Measurements from ENCODE around the gene ZNF716.
"Not testable (repeated sequence)": the region's sequence is repeated elsewhere in the genome, so short reads cannot be mapped to it uniquely, and the experiment has no call there.

ZNF716 gene

DNA sequence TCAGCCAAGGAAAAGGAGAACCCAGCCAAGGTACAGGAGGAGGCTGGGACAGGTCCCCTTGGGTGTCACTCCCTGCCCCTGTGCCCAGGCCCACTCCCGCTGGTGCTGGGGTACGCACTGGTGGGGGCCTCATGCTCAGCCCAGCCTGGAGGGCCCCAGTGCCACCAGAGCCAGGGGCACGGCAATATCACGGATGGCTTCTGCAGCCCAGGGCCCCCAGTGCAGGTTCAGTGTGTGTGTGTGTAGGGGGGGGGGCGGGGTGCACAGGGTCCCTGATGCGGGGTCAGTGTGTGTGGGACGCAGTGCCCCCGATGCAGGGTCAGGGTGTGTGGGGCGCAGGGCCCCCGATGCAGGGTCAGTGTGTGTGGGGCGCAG lies 23.4 kb upstream of the ZNF716 start:
- no peak for DNase-seq (ENCODE audit: low spot score)

DNA sequence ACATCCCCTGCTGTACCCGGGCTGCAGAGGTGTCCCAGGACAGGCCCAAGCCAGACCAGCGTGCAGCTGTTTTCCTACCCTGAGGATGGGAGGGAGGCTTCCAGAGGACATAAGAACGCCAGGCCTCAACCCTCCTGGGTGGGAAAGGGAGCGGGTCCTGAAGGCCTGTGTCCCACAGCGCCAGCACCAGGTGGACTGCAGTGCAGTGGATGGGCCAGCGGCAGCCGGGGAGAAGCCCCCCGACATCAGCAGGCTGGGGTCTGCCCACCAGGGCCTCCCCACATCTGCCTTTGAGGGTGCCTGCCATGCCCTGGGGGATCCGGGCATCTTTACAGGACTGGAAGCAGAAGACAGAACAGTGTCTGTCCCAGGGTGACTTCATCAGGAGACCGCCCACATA lies 22.8 kb upstream of the ZNF716 start:
- DNase-seq (ENCODE audit: low spot score): no peak

DNA sequence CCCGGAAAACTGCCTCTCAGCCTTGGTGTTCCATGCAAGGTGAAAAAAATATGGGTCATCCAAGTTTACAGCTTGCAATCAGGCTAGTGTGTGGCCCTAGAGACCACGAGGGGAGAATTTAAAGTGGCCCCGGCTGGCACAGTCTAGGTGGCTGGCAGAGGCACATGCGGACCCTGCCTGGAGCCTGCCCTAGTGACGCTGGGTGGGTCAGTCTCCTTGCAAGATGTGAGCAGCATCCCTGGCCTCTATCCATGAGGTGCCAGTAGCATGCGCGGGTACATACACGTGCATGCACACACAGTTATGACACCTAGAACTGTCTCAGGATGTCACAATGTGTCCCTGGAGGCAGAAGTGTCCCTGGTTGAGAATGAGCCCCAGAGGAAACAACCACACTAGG lies 22.4 kb upstream of the ZNF716 start:
- no peak for DNase-seq (ENCODE audit: low spot score)

DNA sequence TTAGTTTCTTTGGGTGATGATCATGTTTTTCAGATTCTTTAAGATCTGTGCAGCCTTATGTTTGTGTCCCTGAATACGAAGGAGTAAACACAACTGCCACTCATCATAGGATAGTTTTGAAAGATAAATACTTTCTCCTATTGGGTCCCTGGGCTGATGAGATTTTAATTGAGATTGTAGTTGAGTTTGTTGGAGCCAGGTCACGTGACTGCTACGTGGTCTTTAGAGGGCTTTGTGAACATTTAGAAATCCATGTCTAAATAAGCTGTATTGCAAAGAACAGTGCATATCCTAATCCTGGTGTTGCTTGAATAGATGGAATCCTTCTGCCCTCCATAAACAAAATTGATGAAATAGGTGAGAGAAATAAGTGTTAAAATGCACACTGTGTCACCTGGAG lies 17.4 kb upstream of the ZNF716 start:
- DNase-seq (ENCODE audit: low spot score): no peak

DNA sequence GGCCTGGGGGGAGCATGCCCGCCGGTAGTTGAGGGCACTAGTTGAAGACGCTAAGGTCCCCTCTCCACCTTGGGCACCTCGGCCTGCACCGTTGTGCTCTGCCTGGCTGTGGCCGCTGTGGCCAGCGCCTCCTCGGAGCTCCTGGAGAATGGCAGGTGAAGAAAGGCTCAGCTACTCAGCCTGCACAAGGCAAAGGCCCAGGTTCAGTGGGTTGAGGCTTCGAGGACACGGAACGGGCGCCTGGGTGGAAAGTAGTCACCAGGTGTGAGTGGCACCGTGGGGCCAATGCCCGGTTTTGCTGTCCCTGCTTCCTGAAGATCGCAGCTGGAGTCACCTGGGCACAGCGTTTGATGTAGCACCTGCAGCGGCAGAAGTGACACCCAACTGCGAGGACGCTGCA lies 12.4 kb upstream of the ZNF716 start:
- no peak for DNase-seq (ENCODE audit: low spot score)

DNA sequence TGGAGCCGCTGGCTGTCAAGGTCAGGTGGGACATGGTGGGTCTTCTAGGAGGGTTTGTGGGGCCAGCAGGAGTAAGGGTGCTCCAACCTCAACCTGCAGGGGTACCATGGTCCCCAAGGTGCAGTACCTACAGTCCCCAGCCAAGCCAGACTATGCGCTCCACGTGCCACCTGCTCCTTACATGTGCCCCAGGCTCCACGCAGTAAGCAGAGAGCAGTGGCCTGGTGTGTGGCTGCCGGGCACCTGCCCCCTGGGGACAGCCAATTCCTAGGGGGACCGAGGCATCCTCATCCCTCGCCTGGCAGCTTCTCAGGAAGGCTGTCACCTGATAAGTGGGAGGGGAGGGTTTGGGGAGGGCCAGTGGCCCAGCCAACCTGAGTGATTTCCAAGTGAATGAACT lies 11.7 kb upstream of the ZNF716 start:
- DNase-seq (ENCODE audit: low spot score): no peak

DNA sequence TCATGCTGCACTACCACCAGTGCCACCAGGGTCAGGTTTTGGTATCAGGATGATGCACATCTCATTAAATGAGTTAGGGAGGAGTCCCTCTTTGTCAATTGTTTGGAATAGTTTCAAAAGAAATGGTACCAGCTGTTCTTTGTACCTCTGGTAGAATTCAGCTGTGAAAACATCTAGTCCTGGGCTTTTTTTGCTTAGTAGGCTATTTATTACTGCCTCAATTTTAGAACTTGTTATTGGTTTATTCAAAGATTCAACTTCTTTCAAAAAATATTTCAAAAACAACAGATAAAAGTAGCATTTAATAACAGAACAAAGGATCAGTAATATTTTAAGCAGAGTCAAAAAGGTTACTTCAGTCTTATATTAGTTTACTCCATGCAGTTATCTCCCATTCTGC lies 6.4 kb upstream of the ZNF716 start:
- no peak for DNase-seq (ENCODE audit: low spot score)

DNA sequence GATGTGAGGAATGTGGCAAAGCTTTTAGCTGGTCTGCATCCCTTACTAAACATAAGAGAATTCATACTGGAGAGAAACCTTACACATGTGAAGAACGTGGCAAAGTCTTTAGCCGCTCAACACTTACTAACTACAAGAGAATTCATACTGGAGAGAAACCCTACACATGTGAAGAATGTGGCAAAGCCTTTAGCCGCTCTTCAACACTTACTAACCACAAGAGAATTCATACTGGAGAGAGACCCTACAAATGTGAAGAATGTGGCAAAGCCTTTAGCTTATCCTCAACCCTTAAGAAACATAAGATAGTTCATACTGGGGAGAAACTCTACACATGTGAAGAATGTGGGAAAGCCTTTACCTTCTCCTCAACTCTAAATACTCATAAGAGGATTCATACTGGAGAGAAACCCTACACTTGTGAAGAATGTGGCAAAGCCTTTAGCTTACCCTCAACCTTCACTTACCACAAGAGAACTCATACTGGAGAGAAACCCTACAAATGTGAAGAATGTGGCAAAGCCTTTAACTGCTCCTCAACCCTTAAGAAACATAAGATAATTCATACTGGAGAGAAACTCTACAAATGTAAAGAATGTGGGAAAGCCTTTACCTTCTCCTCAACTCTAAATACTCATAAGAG lies 19.3 kb downstream of the ZNF716 start:
- not testable (repeated sequence) for DNase-seq (ENCODE audit: low spot score)

DNA sequence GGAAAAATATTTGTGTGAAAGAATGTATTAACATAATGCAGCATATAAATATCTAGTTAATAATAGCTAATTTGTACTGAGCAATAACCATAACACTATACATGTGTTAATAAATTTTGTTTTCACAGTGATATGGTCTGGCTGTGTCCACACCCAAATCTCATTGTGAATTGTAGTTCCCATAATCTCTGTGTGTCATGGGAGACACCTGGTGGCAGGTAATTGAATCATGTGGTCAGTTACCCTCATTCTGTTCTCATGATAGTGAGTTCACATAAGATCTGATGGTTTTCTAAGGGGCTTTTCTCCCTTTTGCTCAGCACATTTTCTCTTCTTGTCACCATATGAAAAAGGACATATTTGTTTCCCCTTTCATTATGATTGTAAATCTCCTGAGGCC lies 30.3 kb downstream of the ZNF716 start:
- DNase-seq (ENCODE audit: low spot score): not testable (repeated sequence)

DNA sequence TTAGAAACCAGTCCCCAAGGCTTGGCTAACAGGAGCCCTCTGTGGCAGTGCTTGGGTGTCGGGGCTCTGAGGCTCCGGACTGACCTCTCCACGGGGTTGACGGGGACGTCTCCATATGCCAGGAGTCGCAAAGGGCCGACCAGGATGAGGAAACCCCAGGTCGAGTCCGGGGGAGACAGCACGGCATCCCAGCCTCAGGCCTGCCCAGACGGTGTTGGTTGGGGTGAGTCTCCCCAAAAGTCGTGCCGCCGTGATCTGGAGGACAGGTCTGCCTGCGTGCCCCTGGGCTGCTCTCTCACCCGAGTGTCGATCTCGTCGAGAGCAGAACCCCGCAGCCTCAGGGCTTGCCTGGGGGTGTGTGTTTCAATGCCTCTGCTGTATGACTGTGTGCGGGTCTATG lies 35.0 kb downstream of the ZNF716 start:
- not testable (repeated sequence) for DNase-seq (ENCODE audit: low spot score)

DNA sequence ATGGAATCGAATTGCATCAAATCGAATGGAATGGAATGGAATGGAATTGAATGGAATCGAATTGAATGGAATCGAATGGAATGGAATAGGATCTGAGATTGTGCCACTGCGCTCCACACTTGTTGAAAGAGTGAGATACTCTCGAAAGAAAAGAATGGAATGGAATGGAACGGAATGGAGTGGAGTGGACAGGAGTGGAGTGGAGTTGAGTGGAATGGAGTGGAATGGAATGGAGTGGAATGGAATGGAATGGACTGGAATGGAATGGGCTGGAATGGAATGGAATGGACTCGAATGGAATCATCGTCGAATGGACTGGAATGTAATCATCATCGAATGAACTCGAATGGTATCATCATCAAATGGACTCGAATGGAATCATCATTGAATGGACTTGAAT lies 38.0 kb downstream of the ZNF716 start:
- no peak for DNase-seq (ENCODE audit: low spot score)

DNA sequence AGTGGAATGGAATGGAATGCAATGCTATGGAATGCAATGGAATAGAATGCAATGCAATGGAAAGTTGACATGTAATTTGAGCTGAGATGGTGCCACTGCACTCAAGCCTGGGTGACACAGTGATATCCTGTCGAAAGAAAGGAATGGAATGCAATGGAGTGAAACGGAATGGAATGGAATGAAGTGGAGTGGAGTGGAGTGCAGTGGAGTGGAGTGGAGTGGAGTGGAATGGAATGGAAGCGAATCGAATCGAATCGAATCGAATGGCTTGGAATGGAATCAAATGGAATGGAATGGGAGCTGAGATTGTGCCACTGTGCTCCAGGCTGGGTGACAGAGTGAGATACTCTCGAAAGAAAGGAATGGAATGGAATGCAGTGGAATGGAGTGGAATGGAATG lies 45.1 kb downstream of the ZNF716 start:
- not testable (repeated sequence) for DNase-seq (ENCODE audit: low spot score)

DNA sequence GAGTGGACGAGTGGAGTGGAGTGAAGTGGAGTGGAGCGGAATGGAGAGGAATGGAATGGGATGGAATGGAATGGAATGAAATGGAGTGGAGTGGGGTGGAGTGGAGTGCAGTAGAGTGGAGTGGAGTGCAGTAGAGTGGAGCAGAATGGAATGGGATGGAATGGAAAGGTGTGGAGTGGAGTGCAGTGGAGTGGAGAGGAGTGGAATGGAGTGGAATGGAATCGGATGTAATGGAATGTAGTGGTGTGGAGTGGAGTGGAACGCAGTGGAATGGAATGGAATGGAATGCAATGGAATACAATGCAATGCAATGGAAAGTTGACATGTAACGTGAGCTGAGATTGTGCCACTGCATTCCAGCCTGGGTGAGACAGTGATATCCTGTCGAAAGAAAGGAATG lies 46.4 kb downstream of the ZNF716 start:
- DNase-seq (ENCODE audit: low spot score): no peak

DNA sequence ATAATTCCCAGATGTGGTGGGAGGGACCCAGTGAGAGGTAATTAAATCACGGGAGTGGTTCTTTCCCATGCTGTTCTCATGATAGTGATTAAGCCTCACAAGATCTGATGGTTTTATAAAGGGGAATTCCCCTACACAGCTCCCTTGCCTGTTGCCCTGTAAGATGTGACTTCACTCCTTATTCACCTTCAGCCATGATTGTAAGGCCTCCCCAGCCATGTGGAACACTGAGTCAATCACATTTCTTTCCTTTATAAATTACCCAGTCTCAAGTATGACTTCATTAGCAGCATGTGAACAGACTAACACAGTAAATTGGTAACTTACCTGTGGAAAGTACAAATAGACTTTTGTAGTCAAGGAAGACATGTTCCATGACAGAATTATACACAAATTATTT lies 55.2 kb downstream of the ZNF716 start:
- no peak for DNase-seq (ENCODE audit: low spot score)
